ENCODE data around the gene INHBB.

DNA sequence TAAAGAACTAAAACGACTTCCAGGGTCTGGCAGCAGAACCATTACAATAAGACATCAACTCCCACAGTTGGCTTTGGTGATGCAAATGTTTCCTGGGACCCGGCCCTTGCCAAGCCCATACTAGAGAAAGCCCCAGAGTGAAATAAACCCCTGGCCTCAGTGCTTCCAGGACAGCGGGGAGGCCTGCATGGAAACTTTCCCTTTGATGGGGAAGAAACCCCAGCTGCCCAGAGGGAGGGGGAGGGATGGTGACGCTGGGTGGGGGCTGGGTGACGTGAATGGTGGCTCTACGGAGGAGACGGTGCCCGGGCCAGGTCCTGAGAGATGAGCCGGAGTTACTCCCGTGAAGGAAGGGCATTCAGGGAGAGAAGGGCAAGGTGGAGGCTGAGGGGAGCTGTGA lies 27.5 kb downstream of the INHBB start:
- TF ChIP-seq EP300 (IDR thresholded peaks at IDR 0.05) (no peak), POLR2AphosphoS5 (IDR thresholded peaks at IDR 0.05) (no peak)
